PC-9 (cell line): Measurements from ENCODE around the gene WNT7A. TPM values are rescaled to one million over a fixed set of nuclear protein-coding genes. Genes with fewer than 3 reads are reported as not detected.

ENCODE experiments used
- BruUV-seq: library from RNA; stranded (reverse); fragments of 400-500 nt; replicated peaks from 2 replicates; lab custom pipeline; 2021; lab: Mats Ljungman, UMichigan
- CTCF ChIA-PET: fragments of 300-600 bp; sonication (Branson Sonifier 250); formaldehyde crosslinking; loops from one replicate; lab custom pipeline; 2022; ENCODE audit warnings: antibody characterized with exemption; lab: Charles Lee
- POLR2A ChIA-PET: fragments of 300-600 bp; sonication (Branson Sonifier 250); formaldehyde crosslinking; loops from one replicate; lab custom pipeline; 2022; ENCODE audit warnings: antibody characterized with exemption; ENCODE audit not compliant: unreplicated experiment; lab: Charles Lee
- DNase-seq, 2 experiments: peaks; one replicate each; pipeline versions ENCODE4 v3.0.0 to v3.0.0-alpha.2; 2015 to 2022; ENCODE audit warnings: mixed read lengths in 1 of 2
- H2AFZ ChIP-seq: fragments of 200-600 bp; sonication (generic); 2 replicates; pipeline ENCODE4 v1.8.1; 2017; ENCODE audit warnings: antibody characterized with exemption
- H3F3A ChIP-seq: fragments of 200-600 bp; sonication (generic); 2 replicates; pipeline ENCODE4 v1.8.1; 2017; ENCODE audit warnings: antibody characterized with exemption, mild to moderate bottlenecking, low read depth; ENCODE audit not compliant: insufficient read depth
- H3K27ac ChIP-seq: fragments of 200-600 bp; sonication (generic); 2 replicates; pipeline ENCODE4 v1.6.1; 2016; ENCODE audit warnings: mixed run types
- H3K27me3 ChIP-seq: fragments of 200-600 bp; sonication (generic); 2 replicates; pipeline ENCODE4 v1.6.1; 2016; ENCODE audit warnings: low read depth, mixed run types; ENCODE audit not compliant: insufficient read depth
- H3K36me3 ChIP-seq: fragments of 200-600 bp; sonication (generic); 2 replicates; pipeline ENCODE4 v1.6.1; 2016; ENCODE audit warnings: low read depth, mixed run types
- H3K4me1 ChIP-seq: fragments of 200-600 bp; sonication (generic); replicated peaks from 2 replicates; pipeline ENCODE4 v1.6.1; 2016; ENCODE audit warnings: mixed run types; ENCODE audit not compliant: insufficient read depth
- H3K4me2 ChIP-seq: fragments of 200-600 bp; sonication (generic); 2 replicates; pipeline ENCODE4 v1.6.1; 2017; ENCODE audit warnings: mixed run types
- H3K4me3 ChIP-seq: fragments of 200-600 bp; sonication (generic); 2 replicates; pipeline ENCODE4 v1.6.1; 2016; ENCODE audit warnings: mixed run types
- H3K79me2 ChIP-seq: fragments of 200-600 bp; sonication (generic); 2 replicates; pipeline ENCODE4 v1.6.1; 2017; ENCODE audit warnings: low read depth, mixed run types
- H3K9me2 ChIP-seq: fragments of 200-600 bp; sonication (generic); 2 replicates; pipeline ENCODE4 v1.8.1; 2017; ENCODE audit warnings: mild to moderate bottlenecking; ENCODE audit not compliant: insufficient read depth
- H3K9me3 ChIP-seq: fragments of 200-600 bp; sonication (generic); 2 replicates; pipeline ENCODE4 v1.8.1; 2016; ENCODE audit warnings: low read depth; ENCODE audit not compliant: insufficient read depth
- H4K20me1 ChIP-seq: fragments of 200-600 bp; sonication (generic); 2 replicates; pipeline ENCODE4 v1.8.1; 2017; ENCODE audit not compliant: insufficient read depth
- CTCF ChIP-seq: fragments of 200-600 bp; sonication (generic); conservative IDR thresholded peaks from 2 replicates; pipeline ENCODE4 v1.6.1; 2017; ENCODE audit warnings: mixed run types, antibody characterized with exemption, mild to moderate bottlenecking, moderate library complexity
- EZH2 ChIP-seq: fragments of 200-600 bp; sonication (generic); IDR thresholded peaks from 2 replicates; pipeline ENCODE4 v1.8.0; 2017; ENCODE audit warnings: antibody characterized with exemption, low read depth
- intact Hi-C: fragments of 100-400 bp; cut with micrococcal nuclease; formaldehyde crosslinking; loops from one replicate; pipeline ENCODE4 v1.10.0; 2022; ENCODE audit not compliant: unreplicated experiment
- total RNA-seq: library from RNA; stranded (reverse); gene quantifications from 2 replicates; pipeline ENCODE4 v1.2.3, GENCODE V29; 2021

WNT7A gene
- total RNA-seq, 1 experiment from 2014 or later = 6.3 TPM

- H3K36me3 ChIP-seq = no peaks in the 10 kb centered on the region; the same call in 1 of the 2 replicates
- peak overlapping the region; percentile 80 for H3K27ac ChIP-seq
- peak overlapping the region; percentile 53 for H3K4me2 ChIP-seq
- H3K27me3 ChIP-seq = no peaks in the 10 kb centered on the region
- ChIA-PET POLR2A (no interaction called here), CTCF (no interaction called here)
- H3F3A ChIP-seq = peaks cover 30% of the 10 kb centered on the region
- H2AFZ ChIP-seq = no peak overlapping the region
- TF ChIP-seq EZH2 (no peak), CTCF (no peak)
- no peaks in the 10 kb centered on the region for H4K20me1 ChIP-seq
- peaks cover 73% of the 10 kb centered on the region for H3K79me2 ChIP-seq
- intact Hi-C loops = no loop called here
- no peaks in the 10 kb centered on the region for H3K9me2 ChIP-seq
- H3K4me1 ChIP-seq = peaks cover 45% of the 10 kb centered on the region
- H3K4me3 ChIP-seq = no peak overlapping the region
- BruUV-seq = no TSS peak
- no peaks in the 10 kb centered on the region for H3K9me3 ChIP-seq
- no peak for DNase-seq
Measured at GRCh38 chr3:13840456-13840855, 39.4 kb downstream of the WNT7A start.

- BruUV-seq = no TSS peak
- H3K27ac ChIP-seq = peak overlapping the region; percentile 80
- H3K4me2 ChIP-seq = peak overlapping the region; percentile 53
- intact Hi-C loops = no loop called here
- no peak for TF ChIP-seq CTCF
- TF ChIP-seq EZH2 = no peak
- no peaks in the 10 kb centered on the region for H4K20me1 ChIP-seq
- CTCF ChIA-PET = no interaction called here
- peaks cover 49% of the 10 kb centered on the region for H3K4me1 ChIP-seq
- no peak overlapping the region for H2AFZ ChIP-seq
- H3K27me3 ChIP-seq = no peaks in the 10 kb centered on the region
- POLR2A ChIA-PET = no interaction called here
- no peak overlapping the region for H3K4me3 ChIP-seq
- H3K36me3 ChIP-seq = no peaks in the 10 kb centered on the region; the same call in 1 of the 2 replicates
- no peaks in the 10 kb centered on the region for H3K9me2 ChIP-seq
- H3F3A ChIP-seq = peaks cover 30% of the 10 kb centered on the region
- H3K79me2 ChIP-seq = peaks cover 73% of the 10 kb centered on the region
- H3K9me3 ChIP-seq = no peaks in the 10 kb centered on the region
- peak in 1 of 2 experiments; percentile 53 for DNase-seq
Measured at GRCh38 chr3:13839726-13840340, 40.0 kb downstream of the WNT7A start.

GRCh38 chr3:13839253-13839652, 40.6 kb downstream of the WNT7A start:
- intact Hi-C loops = no loop called here
- H4K20me1 ChIP-seq = no peaks in the 10 kb centered on the region
- ChIA-PET POLR2A (interaction anchor here (0.6 kb wide), 1 partner anchor 364 kb away, joined by 4 read pairs; no protein-coding TSS in a partner anchor), CTCF (no interaction called here)
- H3F3A ChIP-seq = peaks cover 30% of the 10 kb centered on the region
- no peak for TF ChIP-seq EZH2
- no peak for TF ChIP-seq CTCF
- no peaks in the 10 kb centered on the region; the same call in 1 of the 2 replicates for H3K36me3 ChIP-seq
- no peaks in the 10 kb centered on the region for H3K9me3 ChIP-seq
- no peak overlapping the region for H3K4me3 ChIP-seq
- peaks cover 71% of the 10 kb centered on the region for H3K79me2 ChIP-seq
- H3K9me2 ChIP-seq = no peaks in the 10 kb centered on the region
- no peak overlapping the region for H2AFZ ChIP-seq
- peak overlapping the region; percentile 80 for H3K27ac ChIP-seq
- H3K4me2 ChIP-seq = peak overlapping the region; percentile 53
- no TSS peak for BruUV-seq
- DNase-seq = peak in 1 of 2 experiments; percentile 61
- no peaks in the 10 kb centered on the region for H3K27me3 ChIP-seq
- peaks cover 54% of the 10 kb centered on the region for H3K4me1 ChIP-seq
